HG03439 (cell line): ENCODE data around the gene ACP4.
"Not testable (repeated sequence)": the region's sequence is repeated elsewhere in the genome, so short reads cannot be mapped to it uniquely, and the experiment has no call there.

Source experiments
- ATAC-seq: cut with Tn5 transposase; IDR thresholded peaks from one replicate; pipeline ENCODE4 v1.9.1; 2021; ENCODE audit warnings: mild to moderate bottlenecking, moderate library complexity; ENCODE audit not compliant: unreplicated experiment

The ACP4 gene

DNA sequence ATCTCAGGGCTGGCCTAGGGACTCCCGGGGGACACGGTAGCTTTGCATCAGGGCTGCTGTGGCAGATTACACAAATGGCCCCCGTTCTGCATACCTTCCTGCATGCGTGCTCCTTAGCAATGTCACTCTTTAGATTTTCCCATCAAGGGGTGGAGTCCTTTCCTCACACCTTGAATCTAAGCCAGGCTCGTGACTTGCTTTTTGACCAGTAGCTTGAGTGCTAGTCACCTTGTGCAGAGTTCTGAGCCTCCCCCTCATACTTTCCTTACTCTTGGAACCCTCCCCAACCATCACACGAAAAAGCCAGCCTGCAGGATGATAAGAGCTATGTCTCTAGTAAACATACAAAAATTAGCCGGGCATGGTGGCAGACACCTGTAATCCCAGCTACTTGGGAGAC, 16.8 kb upstream of the ACP4 start:
- ATAC-seq = not testable (repeated sequence)

- no peak for ATAC-seq
Measured at GRCh38 chr19:50776131-50776530, 14.1 kb upstream of the ACP4 start.

- ATAC-seq = no peak
Measured at GRCh38 chr19:50777261-50777660, 13.0 kb upstream of the ACP4 start.

- ATAC-seq = no peak
Measured at GRCh38 chr19:50777830-50778303, 12.3 kb upstream of the ACP4 start.

DNA sequence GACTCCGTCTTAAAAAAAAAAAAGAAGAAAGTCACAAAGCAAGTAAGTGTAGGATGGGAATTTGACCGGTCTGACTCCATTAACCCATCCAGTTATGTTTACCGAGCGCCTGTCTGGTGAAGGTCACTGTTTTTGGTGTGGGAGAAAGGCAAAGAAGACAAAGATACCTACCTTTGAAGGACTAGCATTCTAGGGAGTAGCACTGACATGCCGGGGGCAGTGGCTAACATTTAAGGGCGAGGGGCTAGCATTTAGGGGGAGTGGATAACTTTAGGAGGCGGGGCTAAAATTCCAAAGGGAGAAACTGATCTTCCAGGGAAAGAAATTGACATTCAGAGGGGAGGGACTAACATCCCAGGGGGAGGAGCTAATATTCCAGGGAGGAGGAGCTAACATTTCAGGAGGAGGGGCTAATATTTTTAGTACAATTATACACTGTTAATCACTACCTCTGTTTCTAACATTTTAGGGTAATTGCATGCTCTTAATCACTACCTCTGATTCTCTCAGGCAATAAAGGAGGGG, 11.2 kb upstream of the ACP4 start:
- ATAC-seq = no peak

DNA sequence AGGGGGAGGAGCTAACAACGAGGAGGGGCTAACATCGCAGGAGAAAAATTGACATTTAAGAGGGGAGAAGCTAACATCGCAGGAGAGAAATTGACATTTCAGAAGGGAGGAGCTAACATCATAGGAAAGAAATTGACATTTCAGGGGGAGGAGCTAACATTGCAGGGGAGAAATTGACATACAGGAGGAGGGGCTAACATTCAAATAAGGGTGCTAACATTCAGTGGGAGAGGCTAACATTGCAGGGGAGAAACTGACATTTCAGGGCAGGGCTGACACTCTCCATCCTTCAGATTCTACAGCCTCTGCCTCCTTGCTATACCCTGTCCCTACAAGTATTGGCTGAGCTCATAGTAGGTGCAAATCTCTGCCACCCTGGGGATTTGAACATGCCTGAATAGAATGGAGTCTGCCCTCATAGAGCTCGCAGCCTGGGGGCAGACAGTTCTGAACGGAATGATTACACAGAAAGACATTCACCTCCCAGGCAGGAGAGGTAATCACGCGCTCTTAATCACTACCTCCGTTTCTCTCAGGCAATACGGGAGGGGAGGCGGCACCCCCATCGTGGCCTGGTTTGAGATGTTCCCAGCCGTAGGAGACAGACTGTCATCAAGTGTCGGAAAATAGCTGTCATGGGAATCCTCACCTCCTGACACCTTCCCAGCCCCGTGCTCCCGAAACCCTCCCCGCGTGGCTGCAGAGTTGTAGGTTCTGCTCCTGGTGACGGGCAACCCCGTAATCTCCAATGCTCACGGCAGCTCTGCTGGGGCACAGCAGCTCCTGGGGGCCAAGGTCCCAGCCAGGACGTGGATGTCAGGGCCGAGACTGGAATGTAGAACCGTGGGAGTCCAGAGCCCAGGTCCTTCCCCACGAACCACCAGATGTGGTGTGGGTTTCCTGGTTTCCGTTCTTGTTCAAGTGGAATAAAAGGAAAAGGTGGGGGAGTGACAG, 10.4 kb upstream of the ACP4 start:
- no peak for ATAC-seq

GRCh38 chr19:50780753-50781435, 9.3 kb upstream of the ACP4 start:
- no peak for ATAC-seq

GRCh38 chr19:50783848-50784152, 6.4 kb upstream of the ACP4 start:
- not testable (repeated sequence) for ATAC-seq

GRCh38 chr19:50784710-50785109, 5.5 kb upstream of the ACP4 start:
- no peak for ATAC-seq

DNA sequence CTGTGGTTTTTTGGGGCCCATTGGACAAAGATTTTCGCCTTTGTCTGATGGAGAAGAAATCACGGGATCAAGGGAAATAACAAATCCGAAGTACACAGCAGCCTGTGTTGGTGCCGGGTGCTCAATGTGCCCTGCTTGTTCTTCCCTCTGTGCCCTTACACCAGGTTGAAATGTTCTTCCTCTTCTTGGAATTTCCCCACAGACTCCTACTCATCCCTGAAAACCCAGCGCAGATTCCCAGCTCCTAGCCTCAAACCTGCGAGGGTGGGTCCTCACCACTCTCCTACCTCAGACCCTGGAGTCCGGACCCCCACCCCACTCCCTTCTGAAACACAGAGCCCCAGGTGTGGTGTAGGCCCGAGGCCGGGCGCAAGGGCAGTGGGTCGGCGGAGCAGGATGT, 4.9 kb upstream of the ACP4 start:
- no peak for ATAC-seq

GRCh38 chr19:50790922-50791467, 780 bp downstream of the ACP4 start:
- ATAC-seq = no peak

GRCh38 chr19:50791594-50792271, 1.5 kb downstream of the ACP4 start:
- ATAC-seq = no peak

DNA sequence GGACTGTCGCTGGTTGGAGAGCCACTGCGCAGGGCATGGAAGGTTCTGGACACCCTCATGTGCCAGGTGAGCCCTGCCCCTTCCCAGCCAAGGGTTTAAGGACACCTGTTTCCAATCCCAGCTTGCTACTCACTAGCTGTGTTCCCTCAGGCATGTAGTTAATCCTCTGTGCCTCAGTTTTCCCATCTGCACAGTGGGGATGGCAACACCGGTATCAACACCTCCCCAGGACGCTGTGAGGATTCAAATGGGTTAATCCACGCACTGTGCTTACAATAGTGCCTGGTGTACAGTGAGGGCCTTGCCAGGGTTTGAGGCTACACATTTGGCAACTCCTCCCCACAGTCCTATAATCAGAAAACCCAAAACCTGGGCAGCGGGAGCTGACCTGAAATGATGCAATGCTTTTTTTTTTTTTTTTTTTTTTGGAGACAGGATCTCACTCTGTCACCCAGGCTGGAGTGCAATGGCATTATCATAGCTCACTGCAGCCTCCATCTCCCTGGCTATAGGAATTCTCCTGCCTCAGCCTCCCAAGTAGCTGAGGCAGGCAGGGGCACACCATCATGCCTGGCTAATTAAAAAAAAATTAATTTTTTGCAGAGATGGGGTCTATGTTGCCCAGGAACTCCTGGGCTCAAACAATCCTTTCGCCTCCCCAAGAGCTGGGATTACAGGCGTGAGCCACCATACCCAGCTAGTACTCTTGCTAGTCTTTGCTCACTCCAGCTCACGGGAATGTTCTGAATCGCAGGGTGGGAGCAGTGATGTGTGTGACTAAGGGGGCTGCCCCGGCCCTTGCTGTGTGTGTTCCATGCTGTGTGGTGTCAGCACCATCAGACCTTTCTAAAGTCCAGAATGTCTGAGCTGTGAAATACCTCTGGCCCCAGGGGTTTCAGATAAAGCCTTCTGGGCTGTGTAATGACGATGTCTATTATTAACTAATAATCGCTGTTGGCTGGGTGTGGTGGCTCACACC, 2.3 kb downstream of the ACP4 start:
- no peak for ATAC-seq

GRCh38 chr19:50793558-50794065, 3.4 kb downstream of the ACP4 start:
- no peak for ATAC-seq

DNA sequence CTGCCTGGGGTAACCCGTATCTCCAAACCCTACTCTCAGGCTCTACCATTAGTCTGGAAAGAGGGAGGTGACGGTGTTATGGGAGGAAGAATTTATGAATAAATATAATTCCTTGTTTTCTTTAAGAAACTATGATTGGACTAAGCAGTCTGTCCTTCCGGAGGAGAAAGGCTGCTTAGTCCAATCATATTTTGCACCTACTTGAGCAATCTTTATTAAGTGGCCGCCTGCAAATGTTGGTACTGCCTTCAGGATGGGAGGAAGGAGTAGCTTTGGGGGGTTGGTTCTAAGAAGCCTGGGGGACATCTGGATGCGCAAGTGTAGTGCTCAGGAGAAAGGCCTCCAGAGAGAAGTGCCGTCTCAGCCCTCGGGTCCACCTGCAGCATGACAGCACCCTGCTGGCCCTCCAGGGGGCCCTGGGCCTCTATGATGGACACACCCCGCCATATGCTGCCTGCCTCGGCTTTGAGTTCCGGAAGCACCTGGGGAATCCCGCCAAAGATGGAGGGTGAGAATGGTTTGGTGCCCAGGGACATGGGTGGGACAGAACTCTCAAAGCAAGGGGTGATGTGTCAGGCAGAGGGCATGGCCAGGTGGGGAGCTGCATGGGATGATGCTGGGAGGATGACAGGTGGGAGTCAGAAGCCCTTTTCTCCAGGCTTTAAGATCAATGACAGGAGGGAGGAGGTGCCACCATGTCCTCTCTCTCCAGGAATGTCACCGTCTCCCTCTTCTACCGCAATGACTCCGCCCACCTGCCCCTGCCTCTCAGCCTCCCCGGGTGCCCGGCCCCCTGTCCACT, 4.1 kb downstream of the ACP4 start:
- no peak for ATAC-seq

GRCh38 chr19:50794876-50795663, 4.9 kb downstream of the ACP4 start:
- no peak for ATAC-seq

DNA sequence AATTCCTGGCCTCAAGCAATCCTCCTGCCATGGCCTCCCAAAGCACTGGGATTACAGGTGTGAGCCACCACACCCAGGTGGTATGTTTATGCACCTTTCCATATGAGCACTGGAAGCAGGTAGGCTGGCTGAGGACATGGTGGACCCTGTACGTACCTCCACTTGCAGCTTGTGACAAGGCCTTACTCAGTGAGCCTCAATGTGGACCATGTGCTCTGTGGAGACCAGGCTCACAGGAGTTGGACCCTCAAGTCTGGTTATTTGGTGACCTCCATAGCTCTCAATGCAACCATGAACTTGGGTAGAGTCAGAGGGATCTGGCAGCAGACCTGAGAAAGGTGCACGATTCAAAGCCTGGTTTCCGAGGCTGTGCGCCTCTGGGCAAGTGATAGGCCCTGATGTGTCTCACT, 5.5 kb downstream of the ACP4 start:
- no peak for ATAC-seq

GRCh38 chr19:50796128-50796633, 6.0 kb downstream of the ACP4 start:
- ATAC-seq = no peak
